Stomach (tissue), 4 donors: ENCODE measurements around the gene DNAAF1.

Source experiments
- EP300 ChIP-seq: sonication (generic); formaldehyde crosslinking; IDR thresholded peaks from one replicate; pipeline ENCODE4 v1.6.1; 2017; ENCODE audit warnings: antibody characterized with exemption
- POLR2AphosphoS5 ChIP-seq, 3 donors: sonication (generic); formaldehyde crosslinking; IDR thresholded peaks; one replicate each; pipeline ENCODE4 v1.6.1; 2016; ENCODE audit warnings: antibody characterized with exemption in 3 of 3
- TF ChIP-seq, protein P1 (sequence below), 7 experiments: fragments of 450-650 bp in 4 of 7; fragments of 200-600 bp in 3 of 7; sonication (generic) in 3 of 7; IDR thresholded peaks; one replicate each; pipeline ENCODE4 v1.5.1; 2016 to 2019; ENCODE audit warnings: antibody characterized with exemption in 7 of 7, control low read depth in 2 of 7, mild to moderate bottlenecking in 1 of 7

GRCh38 chr16:84144209-84144858 lies 774 bp upstream of the DNAAF1 start:
- TF ChIP-seq, protein P1, sequence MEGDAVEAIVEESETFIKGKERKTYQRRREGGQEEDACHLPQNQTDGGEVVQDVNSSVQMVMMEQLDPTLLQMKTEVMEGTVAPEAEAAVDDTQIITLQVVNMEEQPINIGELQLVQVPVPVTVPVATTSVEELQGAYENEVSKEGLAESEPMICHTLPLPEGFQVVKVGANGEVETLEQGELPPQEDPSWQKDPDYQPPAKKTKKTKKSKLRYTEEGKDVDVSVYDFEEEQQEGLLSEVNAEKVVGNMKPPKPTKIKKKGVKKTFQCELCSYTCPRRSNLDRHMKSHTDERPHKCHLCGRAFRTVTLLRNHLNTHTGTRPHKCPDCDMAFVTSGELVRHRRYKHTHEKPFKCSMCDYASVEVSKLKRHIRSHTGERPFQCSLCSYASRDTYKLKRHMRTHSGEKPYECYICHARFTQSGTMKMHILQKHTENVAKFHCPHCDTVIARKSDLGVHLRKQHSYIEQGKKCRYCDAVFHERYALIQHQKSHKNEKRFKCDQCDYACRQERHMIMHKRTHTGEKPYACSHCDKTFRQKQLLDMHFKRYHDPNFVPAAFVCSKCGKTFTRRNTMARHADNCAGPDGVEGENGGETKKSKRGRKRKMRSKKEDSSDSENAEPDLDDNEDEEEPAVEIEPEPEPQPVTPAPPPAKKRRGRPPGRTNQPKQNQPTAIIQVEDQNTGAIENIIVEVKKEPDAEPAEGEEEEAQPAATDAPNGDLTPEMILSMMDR (IDR thresholded peaks at IDR 0.05), result no peak
- TF ChIP-seq EP300 (no peak), POLR2AphosphoS5 (IDR thresholded peaks at IDR 0.05) (no peak)
